ENCODE results near the gene QKI.
A peak's percentile ranks its signal among the peaks of the same experiment; 100 is the strongest.

Gene QKI

DNA sequence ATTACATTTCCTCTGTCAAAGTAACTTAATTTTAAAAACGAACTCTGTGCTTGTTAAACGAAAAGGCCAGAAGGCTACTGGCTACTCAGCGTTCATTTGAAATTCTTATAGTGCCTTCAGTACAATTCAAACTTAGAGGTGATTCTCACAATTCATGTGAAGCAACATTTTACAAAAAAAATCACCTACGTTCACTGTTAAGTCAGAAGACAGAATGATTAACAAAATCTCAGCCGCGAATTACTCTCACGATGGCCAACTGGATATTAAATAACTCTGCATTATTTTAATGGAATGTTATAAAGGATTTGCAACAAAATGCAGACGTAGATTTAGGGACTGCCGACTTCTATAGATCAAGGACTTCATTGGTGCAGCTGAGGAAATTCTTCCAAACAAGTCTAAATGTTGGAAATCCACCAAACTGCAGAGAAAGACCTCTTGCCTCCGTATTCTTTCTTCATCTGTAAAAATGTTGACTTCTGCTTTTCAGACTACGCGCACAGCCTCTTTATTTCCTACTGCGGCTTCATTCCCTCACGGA lies 1.6 kb upstream of the QKI start:
- H3K4me3 ChIP-seq (replicated peaks in 1 of 2; ENCODE audit: low read depth in 2 of 2, low read length in 2 of 2): peak overlapping the region; percentile 61 to 74
- TF ChIP-seq, protein P1, sequence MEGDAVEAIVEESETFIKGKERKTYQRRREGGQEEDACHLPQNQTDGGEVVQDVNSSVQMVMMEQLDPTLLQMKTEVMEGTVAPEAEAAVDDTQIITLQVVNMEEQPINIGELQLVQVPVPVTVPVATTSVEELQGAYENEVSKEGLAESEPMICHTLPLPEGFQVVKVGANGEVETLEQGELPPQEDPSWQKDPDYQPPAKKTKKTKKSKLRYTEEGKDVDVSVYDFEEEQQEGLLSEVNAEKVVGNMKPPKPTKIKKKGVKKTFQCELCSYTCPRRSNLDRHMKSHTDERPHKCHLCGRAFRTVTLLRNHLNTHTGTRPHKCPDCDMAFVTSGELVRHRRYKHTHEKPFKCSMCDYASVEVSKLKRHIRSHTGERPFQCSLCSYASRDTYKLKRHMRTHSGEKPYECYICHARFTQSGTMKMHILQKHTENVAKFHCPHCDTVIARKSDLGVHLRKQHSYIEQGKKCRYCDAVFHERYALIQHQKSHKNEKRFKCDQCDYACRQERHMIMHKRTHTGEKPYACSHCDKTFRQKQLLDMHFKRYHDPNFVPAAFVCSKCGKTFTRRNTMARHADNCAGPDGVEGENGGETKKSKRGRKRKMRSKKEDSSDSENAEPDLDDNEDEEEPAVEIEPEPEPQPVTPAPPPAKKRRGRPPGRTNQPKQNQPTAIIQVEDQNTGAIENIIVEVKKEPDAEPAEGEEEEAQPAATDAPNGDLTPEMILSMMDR (IDR thresholded peaks at IDR 0.05; ENCODE audit: low read depth, low read length): no peak
- no peak for DNase-seq (ENCODE audit: low read depth in 2 of 2)

DNA sequence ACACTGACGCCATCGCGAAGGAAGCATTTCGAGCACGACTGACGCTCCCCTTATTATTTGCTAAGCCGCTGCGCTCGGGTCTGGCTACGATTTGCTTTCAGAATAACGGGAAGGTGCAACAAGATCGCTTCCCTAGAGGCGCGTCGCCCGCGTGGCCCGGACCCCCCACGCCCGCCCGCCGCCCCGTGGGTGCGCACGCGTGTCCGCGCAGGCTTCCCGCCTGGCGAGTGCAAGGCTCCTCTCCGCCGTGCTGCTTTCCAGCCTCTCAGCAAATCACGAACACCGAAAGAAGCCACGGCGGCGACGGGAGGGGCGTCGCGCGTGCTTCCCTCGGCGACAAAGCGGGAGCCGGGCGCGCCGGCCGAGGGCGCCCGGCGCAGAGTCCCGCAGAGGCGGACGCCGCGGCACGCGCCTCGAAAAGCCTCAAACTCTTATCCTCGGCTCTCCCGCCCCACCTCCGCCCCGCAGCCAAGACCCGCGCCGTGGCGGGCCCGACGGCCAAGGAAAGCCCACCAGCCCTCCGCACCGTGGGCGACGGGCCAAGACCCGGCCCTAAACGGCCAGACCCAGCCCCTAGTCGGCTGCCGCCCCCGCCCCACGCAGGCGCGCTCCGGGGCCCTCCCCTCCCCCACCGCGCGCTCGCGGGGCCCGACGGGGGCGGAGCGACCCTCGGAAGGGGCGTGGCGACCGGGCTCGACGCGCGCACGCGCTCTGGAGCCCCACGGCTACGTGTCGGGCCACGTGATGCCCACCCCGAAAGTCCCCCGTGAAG lies 987 bp upstream of the QKI start:
- H3K4me3 ChIP-seq (replicated peaks in 1 of 2; ENCODE audit: low read depth in 2 of 2, low read length in 2 of 2): peak overlapping the region; percentile 61 to 74
- DNase-seq (ENCODE audit: low read depth in 2 of 2): peak; percentile 81 to 92
- TF ChIP-seq, protein P1 (IDR thresholded peaks at IDR 0.05; ENCODE audit: low read depth, low read length): no peak

DNA sequence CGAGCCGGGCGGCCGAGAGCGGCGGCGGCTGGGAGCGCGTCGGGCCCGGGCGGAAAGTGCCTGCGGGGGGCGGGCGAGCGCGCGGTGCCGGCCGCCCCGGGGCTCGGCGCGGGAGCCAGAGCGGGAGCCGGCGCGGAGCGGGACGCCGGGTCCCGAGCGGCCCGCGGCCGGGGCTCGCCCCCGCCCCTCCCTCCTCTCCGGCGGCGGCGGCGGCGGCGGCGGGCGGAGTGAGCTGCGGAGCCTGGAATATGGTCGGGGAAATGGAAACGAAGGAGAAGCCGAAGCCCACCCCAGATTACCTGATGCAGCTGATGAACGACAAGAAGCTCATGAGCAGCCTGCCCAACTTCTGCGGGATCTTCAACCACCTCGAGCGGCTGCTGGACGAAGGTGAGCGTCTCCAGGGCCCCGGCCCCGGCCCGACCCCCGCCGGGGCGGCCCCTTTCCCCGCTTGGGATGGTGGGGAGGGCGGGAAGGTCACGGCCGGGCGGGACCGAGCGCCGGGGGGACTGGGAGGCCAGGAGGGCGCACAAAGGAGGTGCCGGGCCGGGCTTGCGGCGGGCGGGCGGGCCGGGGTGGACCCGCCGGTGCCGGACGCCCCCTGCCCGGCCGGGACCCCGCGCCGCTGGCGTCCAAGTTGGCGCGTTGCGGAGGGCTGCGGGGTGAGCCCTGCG lies 565 bp downstream of the QKI start:
- no peak for DNase-seq (ENCODE audit: low read depth in 2 of 2)
- peak overlapping the region; percentile 71 to 86 for H3K4me3 ChIP-seq (replicated peaks in 1 of 2; ENCODE audit: low read depth in 2 of 2, low read length in 2 of 2)
- TF ChIP-seq, protein P1 (IDR thresholded peaks at IDR 0.05; ENCODE audit: low read depth, low read length): no peak

DNA sequence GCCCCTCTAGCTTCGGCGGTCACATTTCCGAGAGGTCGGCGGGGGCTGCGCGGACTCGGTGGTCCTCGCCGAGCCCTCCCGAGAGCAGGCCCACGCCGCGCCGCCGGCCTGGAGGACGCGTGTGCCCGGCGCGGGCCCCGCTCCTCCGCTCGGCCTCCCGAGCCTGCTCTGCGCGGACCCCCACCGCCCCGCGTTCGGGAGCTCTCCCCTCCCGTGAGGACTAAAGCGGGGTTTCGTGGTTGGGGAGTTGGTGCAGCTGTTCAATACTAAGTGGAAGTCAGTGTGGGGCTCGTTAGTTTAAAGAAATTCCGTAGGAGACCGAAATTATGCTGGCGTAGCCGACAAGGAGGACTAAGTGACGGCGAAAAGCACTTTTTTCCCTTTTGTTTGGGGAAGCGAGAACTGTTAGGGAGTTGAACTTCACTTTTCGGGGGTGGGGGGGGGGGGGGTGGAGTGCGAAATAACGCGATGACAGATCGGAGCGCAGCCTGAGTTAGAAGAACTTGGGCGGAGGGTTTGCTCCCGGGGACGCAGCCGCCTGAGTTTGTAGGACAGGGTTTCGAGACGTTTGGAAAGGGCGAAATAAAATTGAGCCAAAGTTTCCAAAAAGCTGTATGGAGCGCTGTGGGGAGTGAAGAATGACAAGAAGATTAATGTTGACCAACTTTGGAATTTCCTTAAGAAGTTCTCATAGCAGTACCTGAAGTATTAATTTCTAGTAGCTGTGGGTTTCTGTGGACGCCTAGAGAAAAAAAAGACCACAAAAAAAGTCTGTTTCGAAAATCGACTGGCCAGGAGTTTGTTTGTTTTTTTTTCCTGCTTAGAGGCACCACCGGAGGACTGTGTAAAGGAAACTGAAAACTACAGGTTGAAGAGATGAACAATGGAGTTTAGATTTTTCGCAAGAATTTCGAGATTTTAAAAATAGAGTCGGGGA lies 1.4 kb downstream of the QKI start:
- TF ChIP-seq, protein P1 (IDR thresholded peaks at IDR 0.05; ENCODE audit: low read depth, low read length): no peak
- DNase-seq (ENCODE audit: low read depth in 2 of 2): peak; percentile 66 to 72
- peak overlapping the region; percentile 71 to 86 for H3K4me3 ChIP-seq (replicated peaks in 1 of 2; ENCODE audit: low read depth in 2 of 2, low read length in 2 of 2)

DNA sequence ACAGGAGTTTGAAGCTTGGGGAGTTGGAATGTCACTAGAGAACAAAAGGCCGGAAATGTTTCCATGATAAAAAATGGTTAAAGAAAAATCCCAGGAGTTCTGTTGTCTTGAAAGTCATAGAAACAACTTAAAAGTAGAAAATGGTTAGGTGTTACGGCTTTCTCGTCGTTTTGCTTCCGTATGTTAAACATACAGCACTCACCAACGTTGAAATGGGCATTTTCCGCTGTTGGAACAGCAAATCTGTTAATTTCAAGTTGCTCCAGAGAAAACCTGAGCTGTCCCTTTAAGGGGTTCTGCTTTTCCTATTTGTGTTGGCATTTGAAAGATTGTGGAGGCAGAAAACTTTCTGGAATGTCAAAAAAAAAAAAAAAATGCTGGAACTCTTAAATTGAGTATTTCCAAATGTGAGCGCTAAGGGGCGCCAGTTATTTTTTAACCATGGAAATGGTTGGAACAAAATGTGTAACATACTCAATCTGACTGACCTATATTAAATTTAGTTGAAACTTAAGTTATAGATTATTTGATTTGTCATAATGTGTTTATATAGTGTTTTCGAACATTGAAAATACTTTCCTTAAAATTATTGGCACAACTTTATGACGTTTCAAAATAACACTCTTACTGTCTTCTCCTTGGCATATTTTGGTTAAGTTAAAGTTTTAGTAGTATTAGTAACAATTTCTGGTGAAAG lies 2.2 kb downstream of the QKI start:
- H3K4me3 ChIP-seq (replicated peaks in 1 of 2; ENCODE audit: low read depth in 2 of 2, low read length in 2 of 2): peak overlapping the region; percentile 71 to 86
- TF ChIP-seq, protein P1 (IDR thresholded peaks at IDR 0.05; ENCODE audit: low read depth, low read length): peak; percentile 51
- peak; percentile 92 to 93 for DNase-seq (ENCODE audit: low read depth in 2 of 2)

DNA sequence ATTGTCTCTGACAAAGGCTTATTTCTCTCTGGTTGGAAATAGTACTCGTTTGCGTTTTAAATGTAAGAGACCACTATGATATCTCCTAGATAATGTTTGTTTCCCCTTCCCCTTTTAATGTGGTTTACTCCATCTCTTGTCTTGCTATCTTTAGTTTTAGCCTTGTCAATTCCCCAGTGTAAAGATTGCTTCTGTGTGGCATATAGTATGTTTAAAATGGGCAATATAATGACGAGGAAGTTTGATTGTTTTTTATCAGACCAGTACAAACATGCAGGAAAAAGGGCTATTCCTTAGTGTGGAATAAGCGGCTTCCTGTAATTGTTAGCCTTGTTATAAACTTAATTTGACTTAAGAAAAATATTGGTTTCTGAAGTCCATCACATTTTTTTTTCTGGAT lies 3.1 kb downstream of the QKI start:
- TF ChIP-seq, protein P1 (IDR thresholded peaks at IDR 0.05; ENCODE audit: low read depth, low read length): no peak
- peak overlapping the region; percentile 36 to 71 for H3K4me3 ChIP-seq (replicated peaks in 1 of 2; ENCODE audit: low read depth in 2 of 2, low read length in 2 of 2)
- peak in 1 of 2 donors; percentile 29 for DNase-seq (ENCODE audit: low read depth in 2 of 2)

Measured in cardiac fibroblast (primary cell).